ENCODE data around the gene TRMT1. TPM values are rescaled to one million over a fixed set of nuclear protein-coding genes. Genes with fewer than 3 reads are reported as not detected.

The TRMT1 gene
- total RNA-seq, 1 experiment from 2014 or later = 106 TPM

GRCh38 chr19:13066226-13066625 is 50.3 kb downstream of the TRMT1 start:
- ATAC-seq = no peak
- ChIA-PET CTCF (interaction anchor here (1.0 to 1.5 kb wide), 2 partner anchors 89 to 101 kb away, joined by 3 to 4 read pairs; no protein-coding TSS in a partner anchor), POLR2A (no interaction called here)
- Mint-ChIP-seq H3K9me3 (no peaks in the 10 kb centered on the region), H3K4me1 (no peaks in the 10 kb centered on the region), H3K27me3 (ENCODE audit: low read depth) (peaks cover 27% of the 10 kb centered on the region), H3K36me3 (no peaks in the 10 kb centered on the region), H3K27ac (no peak overlapping the region), H3K4me3 (no peak overlapping the region)
- no peak for DNase-seq (ENCODE audit: low spot score)
- TF ChIP-seq ARID4B (CRISPR knock-in tag; IDR thresholded peaks at IDR 0.05; ENCODE audit: borderline replicate concordance) = no peak
- no peak for TF ChIP-seq CREB1 (CRISPR knock-in tag; IDR thresholded peaks at IDR 0.05)
- TF ChIP-seq ZNF121 (CRISPR knock-in tag; IDR thresholded peaks at IDR 0.05) = no peak
- TF ChIP-seq IRF2 (CRISPR knock-in tag; IDR thresholded peaks at IDR 0.05; ENCODE audit: borderline replicate concordance, low read depth) = no peak
- no peak for TF ChIP-seq E2F1 (CRISPR knock-in tag; IDR thresholded peaks at IDR 0.05)
- TF ChIP-seq ZBTB21 (CRISPR knock-in tag; IDR thresholded peaks at IDR 0.05; ENCODE audit: borderline replicate concordance) = no peak
- TF ChIP-seq MAX (CRISPR knock-in tag; IDR thresholded peaks at IDR 0.05) = no peak
- no peak for TF ChIP-seq SP1 (CRISPR knock-in tag; conservative IDR thresholded peaks at IDR 0.05)
- no peak for TF ChIP-seq ATF6 (CRISPR knock-in tag; IDR thresholded peaks at IDR 0.05)
- TF ChIP-seq ZNF512 (CRISPR knock-in tag; IDR thresholded peaks at IDR 0.05; ENCODE audit: borderline replicate concordance) = no peak

- Mint-ChIP-seq H3K4me3 (no peak overlapping the region), H3K4me1 (peaks cover 7% of the 10 kb centered on the region), H3K36me3 (no peaks in the 10 kb centered on the region), H3K27me3 (ENCODE audit: low read depth) (peaks cover 48% of the 10 kb centered on the region), H3K9me3 (no peaks in the 10 kb centered on the region), H3K27ac (no peak overlapping the region)
- DNase-seq (ENCODE audit: low spot score) = no peak
- ChIA-PET POLR2A (no interaction called here), CTCF (interaction anchor here (0.7 to 7.5 kb wide), 5 partner anchors 10 to 98 kb away, joined by 3 to 91 read pairs (median 4); no protein-coding TSS in a partner anchor)
- no peak for TF ChIP-seq GABPB1 (CRISPR knock-in tag; IDR thresholded peaks at IDR 0.05)
- TF ChIP-seq ERG (CRISPR knock-in tag; IDR thresholded peaks at IDR 0.05) = no peak
- TF ChIP-seq ZNF281 (CRISPR knock-in tag; IDR thresholded peaks at IDR 0.05) = no peak
- TF ChIP-seq ZBTB43 (CRISPR knock-in tag; IDR thresholded peaks at IDR 0.05) = no peak
- no peak for TF ChIP-seq ATF1 (CRISPR knock-in tag; IDR thresholded peaks at IDR 0.05)
- TF ChIP-seq NR3C1 (CRISPR knock-in tag; conservative IDR thresholded peaks at IDR 0.05; ENCODE audit: low read depth) = no peak
- no peak for TF ChIP-seq ZNF219 (CRISPR knock-in tag; IDR thresholded peaks at IDR 0.05; ENCODE audit: borderline replicate concordance)
- ATAC-seq = no peak
These were observed 52.4 kb downstream of the TRMT1 start for GRCh38 chr19:13064092-13064489.

Measured in WTC11 (cell line).